Ectodermal cell (in vitro differentiated cells): ENCODE measurements around the gene HSPA1A.
A peak's percentile ranks its signal among the peaks of the same experiment; 100 is the strongest.
"Not testable (repeated sequence)": the region's sequence is repeated elsewhere in the genome, so short reads cannot be mapped to it uniquely, and the experiment has no call there.

Source experiments
- H3K27ac ChIP-seq: 2 replicates; pipeline ENCODE4 v1.7.0; 2013; ENCODE audit warnings: mild to moderate bottlenecking, low read depth, low read length; ENCODE audit not compliant: insufficient read depth, poor library complexity, severe bottlenecking
- H3K27me3 ChIP-seq: 2 replicates; pipeline ENCODE4 v1.7.0; 2013; ENCODE audit warnings: mild to moderate bottlenecking, low read length; ENCODE audit not compliant: insufficient read depth, control insufficient read depth, poor library complexity, severe bottlenecking
- H3K36me3 ChIP-seq: one replicate; pipeline ENCODE4 v1.7.0; 2013; ENCODE audit warnings: low read length; ENCODE audit not compliant: control insufficient read depth, insufficient read depth
- H3K4me1 ChIP-seq: one replicate; pipeline ENCODE4 v1.7.0; 2013; ENCODE audit warnings: low read length; ENCODE audit not compliant: control insufficient read depth, insufficient read depth
- H3K4me3 ChIP-seq: 2 replicates; pipeline ENCODE4 v1.7.0; 2013; ENCODE audit warnings: low read depth, low read length, control low read depth; ENCODE audit not compliant: insufficient read depth
- H3K9me3 ChIP-seq: 2 replicates; pipeline ENCODE4 v1.7.0; 2013; ENCODE audit warnings: mild to moderate bottlenecking, low read length, moderate library complexity; ENCODE audit not compliant: control insufficient read depth
- WGBS, 2 experiments: methylation state at CpG; one replicate each; pipeline ENCODE4 v1.1.7; 2013; ENCODE audit warnings: missing lambda C conversion rate in 2 of 2; 5-methylcytosine and 5-hydroxymethylcytosine counted together

Gene HSPA1A

GRCh38 chr6:31781244-31782125 is 33.9 kb upstream of the HSPA1A start:
- no peaks in the 10 kb centered on the region for H3K27me3 ChIP-seq
- H3K4me1 ChIP-seq = peaks cover 6% of the 10 kb centered on the region
- H3K36me3 ChIP-seq = peaks cover 28% of the 10 kb centered on the region
- no peak overlapping the region for H3K4me3 ChIP-seq
- H3K27ac ChIP-seq = no peak overlapping the region
- whole genome bisulfite sequencing, 2 experiments = 95% methylated on average over 23 of the region's 23 CpGs
- H3K9me3 ChIP-seq = no peaks in the 10 kb centered on the region

- WGBS, 2 experiments = 96% methylated on average over 32 of the region's 32 CpGs
- Histone ChIP-seq H3K9me3 (no peaks in the 10 kb centered on the region), H3K27ac (no peak overlapping the region), H3K4me1 (no peaks in the 10 kb centered on the region), H3K36me3 (peaks cover 28% of the 10 kb centered on the region), H3K27me3 (no peaks in the 10 kb centered on the region), H3K4me3 (no peak overlapping the region)
These were observed 33.1 kb upstream of the HSPA1A start for GRCh38 chr6:31782126-31782855.

- 95 to 97% methylated on average over 15 of the region's 15 CpGs for WGBS, 2 experiments
- Histone ChIP-seq H3K36me3 (peaks cover 20% of the 10 kb centered on the region), H3K27me3 (no peaks in the 10 kb centered on the region), H3K4me1 (no peaks in the 10 kb centered on the region), H3K9me3 (no peaks in the 10 kb centered on the region), H3K4me3 (no peak overlapping the region), H3K27ac (no peak overlapping the region)
These were observed 31.0 kb upstream of the HSPA1A start for GRCh38 chr6:31784098-31784925.

GRCh38 chr6:31785475-31785874 is 29.9 kb upstream of the HSPA1A start:
- no peak overlapping the region for H3K27ac ChIP-seq
- no peak overlapping the region for H3K4me3 ChIP-seq
- 95 to 96% methylated on average over 11 of the region's 11 CpGs for WGBS, 2 experiments
- no peaks in the 10 kb centered on the region for H3K27me3 ChIP-seq
- H3K36me3 ChIP-seq = peaks cover 13% of the 10 kb centered on the region
- H3K9me3 ChIP-seq = no peaks in the 10 kb centered on the region
- H3K4me1 ChIP-seq = no peaks in the 10 kb centered on the region

- H3K27ac ChIP-seq = no peak overlapping the region
- H3K27me3 ChIP-seq = no peaks in the 10 kb centered on the region
- no peaks in the 10 kb centered on the region for H3K9me3 ChIP-seq
- H3K4me3 ChIP-seq = no peak overlapping the region
- 76 to 82% methylated on average over 12 of the region's 12 CpGs for WGBS, 2 experiments
- peaks cover 14% of the 10 kb centered on the region for H3K36me3 ChIP-seq
- peaks cover 4% of the 10 kb centered on the region for H3K4me1 ChIP-seq
These were observed 23.8 kb upstream of the HSPA1A start for GRCh38 chr6:31791324-31792089.

GRCh38 chr6:31792090-31792374 is 23.3 kb upstream of the HSPA1A start:
- WGBS, 2 experiments = 89 to 90% methylated on average over 3 of the region's 3 CpGs
- H3K36me3 ChIP-seq = peaks cover 14% of the 10 kb centered on the region
- no peaks in the 10 kb centered on the region for H3K27me3 ChIP-seq
- H3K4me3 ChIP-seq = no peak overlapping the region
- no peaks in the 10 kb centered on the region for H3K9me3 ChIP-seq
- H3K4me1 ChIP-seq = peaks cover 4% of the 10 kb centered on the region
- no peak overlapping the region for H3K27ac ChIP-seq

- Histone ChIP-seq H3K27me3 (no peaks in the 10 kb centered on the region), H3K27ac (no peak overlapping the region), H3K4me3 (no peak overlapping the region), H3K9me3 (no peaks in the 10 kb centered on the region), H3K36me3 (peaks cover 14% of the 10 kb centered on the region), H3K4me1 (peaks cover 4% of the 10 kb centered on the region)
- 94% methylated on average over 12 of the region's 12 CpGs for WGBS, 2 experiments
These were observed 22.6 kb upstream of the HSPA1A start for GRCh38 chr6:31792761-31793171.

GRCh38 chr6:31793927-31794245 is 21.5 kb upstream of the HSPA1A start:
- 90 to 93% methylated on average over 6 of the region's 6 CpGs for WGBS, 2 experiments
- not testable (repeated sequence) for H3K27me3 ChIP-seq, H3K27ac ChIP-seq, H3K4me1 ChIP-seq, H3K9me3 ChIP-seq
- H3K4me3 ChIP-seq = peak overlapping the region; percentile 98
- H3K36me3 ChIP-seq = peaks cover 14% of the 10 kb centered on the region

- Histone ChIP-seq H3K4me1 (peaks cover 4% of the 10 kb centered on the region), H3K27ac (no peak overlapping the region), H3K27me3 (no peaks in the 10 kb centered on the region), H3K9me3 (no peaks in the 10 kb centered on the region), H3K4me3 (peak overlapping the region; percentile 98), H3K36me3 (peaks cover 12% of the 10 kb centered on the region)
- WGBS, 2 experiments = 13 to 14% methylated on average over 7 of the region's 7 CpGs
These were observed 21.0 kb upstream of the HSPA1A start for GRCh38 chr6:31794294-31794865.
